IPS DF 6.9 (cell line): ENCODE measurements around the gene WDFY1.

Source experiments
- DNase-seq: peaks from one replicate; pipeline ENCODE4 v3.0.0-alpha.2; 2013; ENCODE audit warnings: low read depth, low spot score
- H3K27ac ChIP-seq: one replicate; pipeline ENCODE4 v1.5.1; 2013; ENCODE audit warnings: low read length, control low read depth
- H3K27me3 ChIP-seq: 2 replicates; pipeline ENCODE4 v1.6.1; 2013; ENCODE audit warnings: mild to moderate bottlenecking, low read length; ENCODE audit not compliant: control insufficient read depth, insufficient read depth
- H3K36me3 ChIP-seq: 2 replicates; pipeline ENCODE4 v1.6.1; 2013; ENCODE audit warnings: low read length; ENCODE audit not compliant: control insufficient read depth, insufficient read depth
- H3K4me1 ChIP-seq: 2 replicates; pipeline ENCODE4 v1.6.1; 2013; ENCODE audit warnings: low read length; ENCODE audit not compliant: control insufficient read depth, insufficient read depth
- H3K4me3 ChIP-seq: 2 replicates; pipeline ENCODE4 v1.5.1; 2013; ENCODE audit warnings: mild to moderate bottlenecking, low read length
- H3K9me3 ChIP-seq: 2 replicates; pipeline ENCODE4 v1.6.1; 2013; ENCODE audit warnings: low read length, inconsistent platforms; ENCODE audit not compliant: control insufficient read depth, insufficient read depth
- WGBS: extraction: QIAGEN DNeasy Blood & Tissue Kit; methylation state at CpG from one replicate; pipeline ENCODE4 v1.1.7; 2013; ENCODE audit warnings: mixed read lengths, missing lambda C conversion rate; ENCODE audit not compliant: insufficient read length, insufficient coverage; 5-methylcytosine and 5-hydroxymethylcytosine counted together

The WDFY1 gene

GRCh38 chr2:223896833-223897311 is 48.3 kb downstream of the WDFY1 start:
- Histone ChIP-seq H3K4me3 (no peak overlapping the region), H3K27me3 (no peaks in the 10 kb centered on the region), H3K36me3 (peaks cover 4% of the 10 kb centered on the region; the same call in 1 of the 2 replicates), H3K9me3 (no peaks in the 10 kb centered on the region), H3K27ac (no peak overlapping the region), H3K4me1 (no peaks in the 10 kb centered on the region)
- WGBS = no CpG with 5 or more reads among the region's 4 CpGs
- DNase-seq = no peak

DNA sequence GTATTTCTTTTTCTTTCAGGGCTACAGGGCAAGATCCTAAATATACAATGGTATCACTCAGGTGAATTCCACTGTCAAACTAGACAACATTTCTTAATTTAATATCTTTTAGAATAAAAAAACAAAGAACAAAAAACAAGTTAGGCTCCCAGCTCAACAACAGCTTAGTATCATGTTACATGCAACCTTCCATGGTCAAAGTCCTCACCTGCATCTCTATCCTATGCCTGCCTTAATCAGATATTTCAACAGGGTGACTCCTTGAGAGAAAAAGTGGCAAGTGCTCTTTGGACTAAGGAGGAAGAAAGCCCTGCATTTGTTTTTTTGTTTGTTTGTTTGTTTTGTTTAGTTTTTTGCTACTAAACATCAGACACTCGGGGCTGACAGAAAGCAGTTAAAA is 50.2 kb downstream of the WDFY1 start:
- H3K36me3 ChIP-seq = no peaks in the 10 kb centered on the region; the same call in 1 of the 2 replicates
- no peak overlapping the region for H3K4me3 ChIP-seq
- DNase-seq = no peak
- no peaks in the 10 kb centered on the region for H3K4me1 ChIP-seq
- no peaks in the 10 kb centered on the region for H3K27me3 ChIP-seq
- no peak overlapping the region for H3K27ac ChIP-seq
- no peaks in the 10 kb centered on the region for H3K9me3 ChIP-seq
- no CpG with 5 or more reads among the region's 1 CpG for WGBS

GRCh38 chr2:223894009-223894408 is 51.1 kb downstream of the WDFY1 start:
- H3K27me3 ChIP-seq = no peaks in the 10 kb centered on the region
- no peaks in the 10 kb centered on the region for H3K4me1 ChIP-seq
- DNase-seq = no peak
- no peak overlapping the region for H3K4me3 ChIP-seq
- H3K9me3 ChIP-seq = no peaks in the 10 kb centered on the region
- no peak overlapping the region for H3K27ac ChIP-seq
- H3K36me3 ChIP-seq = no peaks in the 10 kb centered on the region; the same call in 1 of the 2 replicates
- no CpG with 5 or more reads among the region's 8 CpGs for WGBS

DNA sequence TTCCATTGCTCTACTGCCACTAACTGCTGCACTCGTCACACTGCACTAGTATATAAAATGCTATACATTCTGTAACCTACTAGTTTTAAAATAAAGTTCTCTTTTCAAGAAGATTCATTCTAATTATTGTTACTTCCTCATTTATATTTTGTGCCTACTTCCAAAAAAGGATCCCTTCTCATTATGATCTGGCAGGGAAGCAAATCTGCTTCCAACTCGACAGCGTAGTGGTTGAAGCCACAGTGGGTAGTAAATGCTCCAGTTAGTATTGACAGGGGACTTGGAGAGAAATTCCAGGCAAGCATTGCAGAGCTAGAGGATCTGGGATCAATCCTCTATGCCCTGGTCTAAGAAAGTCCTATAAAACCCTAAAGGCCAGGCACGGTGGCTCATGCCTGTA is 54.4 kb downstream of the WDFY1 start:
- Histone ChIP-seq H3K27me3 (no peaks in the 10 kb centered on the region), H3K36me3 (no peaks in the 10 kb centered on the region; the same call in 1 of the 2 replicates), H3K4me1 (no peaks in the 10 kb centered on the region), H3K27ac (no peak overlapping the region), H3K4me3 (no peak overlapping the region), H3K9me3 (no peaks in the 10 kb centered on the region)
- no CpG with 5 or more reads among the region's 4 CpGs for WGBS
- no peak for DNase-seq

GRCh38 chr2:223889229-223889628 is 55.9 kb downstream of the WDFY1 start:
- WGBS = no CpG with 5 or more reads among the region's 3 CpGs
- Histone ChIP-seq H3K27me3 (no peaks in the 10 kb centered on the region), H3K36me3 (no peaks in the 10 kb centered on the region; the same call in 1 of the 2 replicates)

GRCh38 chr2:223888251-223888650 is 56.9 kb downstream of the WDFY1 start:
- H3K27me3 ChIP-seq = no peaks in the 10 kb centered on the region
- no peak overlapping the region for H3K27ac ChIP-seq
- DNase-seq = no peak
- no peak overlapping the region for H3K4me3 ChIP-seq
- H3K4me1 ChIP-seq = no peaks in the 10 kb centered on the region
- no CpG with 5 or more reads among the region's 2 CpGs for WGBS
- H3K9me3 ChIP-seq = no peaks in the 10 kb centered on the region
- H3K36me3 ChIP-seq = no peaks in the 10 kb centered on the region; the same call in 1 of the 2 replicates

More at GRCh38 chr2:223889229-223889628, 55.9 kb downstream of the WDFY1 start:
- Histone ChIP-seq H3K4me3 (no peak overlapping the region), H3K4me1 (no peaks in the 10 kb centered on the region), H3K9me3 (no peaks in the 10 kb centered on the region), H3K27ac (no peak overlapping the region)
- no peak for DNase-seq

DNA sequence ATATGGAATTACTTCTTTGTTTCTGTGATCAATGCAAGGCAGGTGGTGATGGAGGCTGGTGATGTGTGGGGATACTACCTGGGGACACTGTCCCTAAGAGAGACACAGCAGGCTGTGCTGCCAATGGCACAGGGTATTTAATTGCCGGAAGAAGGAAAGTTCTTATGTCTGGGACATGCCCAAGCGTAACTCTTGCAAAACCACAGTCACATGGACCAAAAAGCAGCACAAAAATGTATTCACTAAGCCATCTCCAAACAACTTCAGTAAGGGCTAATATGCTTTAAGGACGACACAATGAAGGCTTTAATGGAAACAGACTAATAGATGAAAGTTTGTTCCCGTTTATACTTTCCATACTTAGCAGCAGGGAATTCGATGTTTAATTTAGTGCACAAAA is 58.0 kb downstream of the WDFY1 start:
- Histone ChIP-seq H3K27me3 (no peaks in the 10 kb centered on the region), H3K9me3 (no peaks in the 10 kb centered on the region), H3K4me1 (no peaks in the 10 kb centered on the region), H3K27ac (no peak overlapping the region), H3K36me3 (no peaks in the 10 kb centered on the region), H3K4me3 (no peak overlapping the region)
- WGBS = no CpG with 5 or more reads among the region's 5 CpGs
- DNase-seq = no peak

GRCh38 chr2:223886726-223887125 is 58.4 kb downstream of the WDFY1 start:
- no CpG with 5 or more reads among the region's 2 CpGs for WGBS
- Histone ChIP-seq H3K4me3 (no peak overlapping the region), H3K27ac (no peak overlapping the region), H3K4me1 (no peaks in the 10 kb centered on the region), H3K9me3 (no peaks in the 10 kb centered on the region), H3K27me3 (no peaks in the 10 kb centered on the region), H3K36me3 (no peaks in the 10 kb centered on the region)
- no peak for DNase-seq

GRCh38 chr2:223884399-223884798 is 60.7 kb downstream of the WDFY1 start:
- WGBS = no CpG with 5 or more reads among the region's 3 CpGs
- DNase-seq = no peak

GRCh38 chr2:223882715-223883114 is 62.4 kb downstream of the WDFY1 start:
- no peak for DNase-seq
- no peak overlapping the region for H3K27ac ChIP-seq
- no CpG with 5 or more reads among the region's 5 CpGs for WGBS
- peaks cover 15% of the 10 kb centered on the region for H3K36me3 ChIP-seq
- no peaks in the 10 kb centered on the region for H3K27me3 ChIP-seq
- no peaks in the 10 kb centered on the region for H3K4me1 ChIP-seq
- no peak overlapping the region for H3K4me3 ChIP-seq
- H3K9me3 ChIP-seq = no peaks in the 10 kb centered on the region

More at GRCh38 chr2:223884399-223884798, 60.7 kb downstream of the WDFY1 start:
- Histone ChIP-seq H3K9me3 (no peaks in the 10 kb centered on the region), H3K27me3 (no peaks in the 10 kb centered on the region), H3K36me3 (peaks cover 10% of the 10 kb centered on the region), H3K27ac (no peak overlapping the region), H3K4me3 (no peak overlapping the region), H3K4me1 (no peaks in the 10 kb centered on the region)

DNA sequence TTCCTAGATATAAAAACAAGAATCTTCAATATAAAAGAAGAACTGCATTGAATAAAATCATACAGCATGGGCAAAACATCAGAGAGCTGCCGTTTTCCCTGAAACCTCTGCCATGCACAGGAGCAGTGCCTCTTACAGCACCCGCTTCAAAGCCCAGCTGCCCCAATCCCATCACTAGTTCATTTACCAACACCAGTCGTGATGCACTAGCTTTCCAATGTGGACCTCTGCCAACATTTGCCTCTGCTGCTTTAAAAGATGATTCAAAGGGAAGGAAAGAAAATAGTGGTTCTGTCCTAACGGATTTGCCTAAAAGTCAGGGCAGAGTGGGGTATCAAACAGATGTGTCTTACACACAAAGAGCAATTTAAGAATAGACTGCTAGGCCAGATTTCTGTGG is 64.3 kb downstream of the WDFY1 start:
- Histone ChIP-seq H3K4me3 (no peak overlapping the region), H3K27me3 (no peaks in the 10 kb centered on the region), H3K9me3 (no peaks in the 10 kb centered on the region), H3K27ac (no peak overlapping the region), H3K36me3 (peaks cover 15% of the 10 kb centered on the region), H3K4me1 (no peaks in the 10 kb centered on the region)
- no peak for DNase-seq
- WGBS = no CpG with 5 or more reads among the region's 4 CpGs
